ENCODE data around the gene MTHFS.
"Not testable (repeated sequence)": the region's sequence is repeated elsewhere in the genome, so short reads cannot be mapped to it uniquely, and the experiment has no call there.

DNA sequence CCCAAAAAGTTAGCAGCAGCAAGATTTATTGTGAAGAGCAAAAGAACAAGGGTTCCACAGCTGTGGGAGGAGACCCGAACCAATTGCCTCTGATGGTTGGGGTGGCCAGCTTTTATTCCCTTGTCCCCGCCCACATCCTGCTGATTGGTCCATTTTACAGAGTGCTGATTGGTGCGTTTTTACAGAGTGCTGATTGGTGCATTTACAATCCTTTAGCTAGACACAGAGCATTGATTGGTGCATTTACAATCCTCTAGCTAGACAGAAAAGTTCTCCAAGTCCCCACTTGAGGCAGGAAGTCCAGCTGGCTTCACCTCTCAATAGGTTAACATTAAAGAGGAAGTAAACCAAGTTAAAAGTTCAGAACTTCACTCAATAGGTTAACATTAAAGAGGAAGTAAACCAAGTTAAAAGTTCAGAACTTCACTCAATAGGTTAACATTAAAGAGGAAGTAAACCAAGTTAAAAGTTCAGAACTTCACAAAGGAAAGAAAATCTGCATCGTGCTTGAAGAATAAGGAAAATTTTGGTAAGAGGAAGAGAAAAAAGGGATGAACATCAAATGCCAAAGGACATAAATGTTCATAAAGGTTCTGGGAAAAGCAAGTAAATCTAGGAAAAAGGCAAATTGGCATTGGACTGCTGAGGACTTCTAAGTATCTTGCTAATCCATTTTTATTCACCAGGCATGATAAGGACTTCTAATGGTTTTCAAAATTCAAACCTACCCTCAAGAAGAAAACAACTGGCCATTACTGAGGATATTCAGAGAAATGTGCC is 12.9 kb upstream of the MTHFS start:
- not testable (repeated sequence) for TF ChIP-seq CTCF (conservative IDR thresholded peaks at IDR 0.05); EZH2 (IDR thresholded peaks at IDR 0.05; ENCODE audit: low read depth)

Data from PC-9 (cell line).